GM19455 (cell line): ENCODE measurements around the gene PTPRD.

Experiments used
- ATAC-seq: cut with Tn5 transposase; IDR thresholded peaks from one replicate; pipeline ENCODE4 v1.9.1; 2021; ENCODE audit not compliant: unreplicated experiment

PTPRD gene

GRCh38 chr9:8567963-8568579 is 2044.7 kb downstream of the PTPRD start:
- no peak for ATAC-seq

- no peak for ATAC-seq
These were observed 2047.8 kb downstream of the PTPRD start for GRCh38 chr9:8564960-8565359.

GRCh38 chr9:8560560-8561525 is 2052.0 kb downstream of the PTPRD start:
- no peak for ATAC-seq

GRCh38 chr9:8558176-8558575 is 2054.6 kb downstream of the PTPRD start:
- ATAC-seq = no peak

- no peak for ATAC-seq
These were observed 2056.9 kb downstream of the PTPRD start for GRCh38 chr9:8555762-8556500.

GRCh38 chr9:8553444-8553843 is 2059.4 kb downstream of the PTPRD start:
- no peak for ATAC-seq

- ATAC-seq = no peak
These were observed 2060.1 kb downstream of the PTPRD start for GRCh38 chr9:8552732-8553131.

GRCh38 chr9:8549214-8549613 is 2063.6 kb downstream of the PTPRD start:
- ATAC-seq = no peak

- no peak for ATAC-seq
These were observed 2069.6 kb downstream of the PTPRD start for GRCh38 chr9:8543219-8543618.

GRCh38 chr9:8542537-8542936 is 2070.3 kb downstream of the PTPRD start:
- no peak for ATAC-seq

- no peak for ATAC-seq
These were observed 2073.1 kb downstream of the PTPRD start for GRCh38 chr9:8539681-8540197.

GRCh38 chr9:8536845-8537244 is 2076.0 kb downstream of the PTPRD start:
- ATAC-seq = no peak

GRCh38 chr9:8534828-8535227 is 2078.0 kb downstream of the PTPRD start:
- no peak for ATAC-seq

GRCh38 chr9:8533681-8534080 is 2079.1 kb downstream of the PTPRD start:
- no peak for ATAC-seq

- ATAC-seq = no peak
These were observed 2080.9 kb downstream of the PTPRD start for GRCh38 chr9:8531826-8532415.

- no peak for ATAC-seq
These were observed 2091.7 kb downstream of the PTPRD start for GRCh38 chr9:8521112-8521511.

GRCh38 chr9:8515748-8516147 is 2097.1 kb downstream of the PTPRD start:
- no peak for ATAC-seq

- no peak for ATAC-seq
These were observed 2098.0 kb downstream of the PTPRD start for GRCh38 chr9:8514760-8515159.

- ATAC-seq = no peak
These were observed 2104.0 kb downstream of the PTPRD start for GRCh38 chr9:8508671-8509290.

GRCh38 chr9:8494571-8494970 is 2118.2 kb downstream of the PTPRD start:
- ATAC-seq = no peak

GRCh38 chr9:8492679-8493078 is 2120.1 kb downstream of the PTPRD start:
- no peak for ATAC-seq
